Endothelial cell of umbilical vein (primary cell): ENCODE measurements around the gene NLRP4. TPM values are rescaled to one million over a fixed set of nuclear protein-coding genes. Genes with fewer than 3 reads are reported as not detected.

Experiments
- BruUV-seq: library from RNA; stranded (reverse); fragments of 400-500 nt; replicated peaks from 2 replicates; lab custom pipeline; 2021; lab: Mats Ljungman, UMichigan
- CTCF ChIA-PET: fragments of 300-600, 350-600 bp; sonication (Branson Sonifier 250); formaldehyde crosslinking; loops from one replicate; lab custom pipeline; 2021; ENCODE audit warnings: antibody characterized with exemption, inconsistent platforms; lab: Charles Lee
- POLR2A ChIA-PET: fragments of 300-600, 350-600 bp; sonication (Branson Sonifier 250); formaldehyde crosslinking; loops from one replicate; lab custom pipeline; 2021; ENCODE audit warnings: antibody characterized with exemption, inconsistent platforms; lab: Charles Lee
- DNase-seq: peaks from one replicate; pipeline ENCODE4 v3.0.0-alpha.2; 2011; ENCODE audit warnings: low read depth, low spot score
- FAIRE-seq: peaks from 2 replicates; lab custom pipeline; 2011; peaks lifted over from hg19 to GRCh38; lab: Jason Lieb, UNC
- H2AFZ ChIP-seq: 2 replicates; pipeline ENCODE4 v1.6.0; 2012; ENCODE audit warnings: low read depth, low read length, control low read depth, inconsistent platforms
- H3K27ac ChIP-seq: 2 replicates; pipeline ENCODE4 v1.5.1; 2011; ENCODE audit warnings: low read depth, mild to moderate bottlenecking, control low read depth, low read length, moderate library complexity; ENCODE audit not compliant: insufficient read depth
- H3K27me3 ChIP-seq, 2 experiments: 2 replicates each; pipeline versions ENCODE4 v1.6.0 to v1.6.1; 2011; ENCODE audit warnings: low read length in 2 of 2, mixed read lengths in 1 of 2; ENCODE audit not compliant: control insufficient read depth in 2 of 2, insufficient read depth in 2 of 2
- H3K36me3 ChIP-seq, 2 experiments: 2 replicates in 1 of 2; 3 replicates in 1 of 2; pipeline ENCODE4 v1.5.1; 2011; ENCODE audit warnings: low read length in 2 of 2, mild to moderate bottlenecking in 1 of 2, moderate library complexity in 1 of 2; ENCODE audit not compliant: control insufficient read depth in 2 of 2, insufficient read depth in 2 of 2; ENCODE audit errors: extremely low read depth in 1 of 2
- H3K4me1 ChIP-seq: 3 replicates; pipeline ENCODE4 v1.5.1; 2011; ENCODE audit warnings: mild to moderate bottlenecking, low read length; ENCODE audit not compliant: control insufficient read depth, insufficient read depth; ENCODE audit errors: extremely low read depth
- H3K4me2 ChIP-seq: 2 replicates; pipeline ENCODE4 v1.6.1; 2011; ENCODE audit warnings: low read length, control low read depth, mixed read lengths; ENCODE audit not compliant: insufficient read depth
- H3K4me3 ChIP-seq, 3 experiments: fragments of 200-600 bp in 1 of 3; sonication (generic), shearing (Covaris generic) in 1 of 3; replicated peaks in 1 of 3; 2 replicates each; pipeline ENCODE4 v1.5.1; 2011 to 2016; ENCODE audit warnings: control low read depth in 3 of 3, low read length in 3 of 3, mild to moderate bottlenecking in 2 of 3, inconsistent platforms in 1 of 3, low read depth in 1 of 3, moderate library complexity in 1 of 3; ENCODE audit not compliant: insufficient read depth in 1 of 3
- H3K79me2 ChIP-seq: 2 replicates; pipeline ENCODE4 v1.6.0; 2012; ENCODE audit warnings: low read length, inconsistent platforms; ENCODE audit not compliant: control insufficient read depth, insufficient read depth
- H3K9ac ChIP-seq: replicated peaks from 2 replicates; pipeline ENCODE3; 2011; ENCODE audit warnings: low read length, control low read depth; ENCODE audit not compliant: insufficient read depth; ENCODE audit errors: extremely low read depth
- H3K9me1 ChIP-seq: replicated peaks from 3 replicates; pipeline ENCODE4 v1.6.0; 2011; ENCODE audit warnings: mild to moderate bottlenecking, low read length; ENCODE audit not compliant: control insufficient read depth, insufficient read depth; ENCODE audit errors: extremely low read depth
- H3K9me3 ChIP-seq: replicated peaks from 2 replicates; pipeline ENCODE4 v1.5.1; 2012; ENCODE audit warnings: low read length, inconsistent platforms; ENCODE audit not compliant: control insufficient read depth, insufficient read depth
- H4K20me1 ChIP-seq: replicated peaks from 2 replicates; pipeline ENCODE3; 2011; ENCODE audit warnings: mild to moderate bottlenecking, low read length; ENCODE audit not compliant: control insufficient read depth, insufficient read depth; ENCODE audit errors: extremely low read depth
- EZH2 ChIP-seq: IDR thresholded peaks from 2 replicates; pipeline ENCODE4 v1.6.1; 2012; ENCODE audit warnings: borderline replicate concordance, low read depth, mild to moderate bottlenecking, moderate library complexity, low read length, inconsistent platforms; ENCODE audit not compliant: severe bottlenecking
- FOS ChIP-seq: IDR thresholded peaks from 2 replicates; pipeline ENCODE4 v1.6.1; 2011; ENCODE audit warnings: mild to moderate bottlenecking, low read length, moderate library complexity, borderline replicate concordance; ENCODE audit not compliant: insufficient read depth
- GATA2 ChIP-seq: IDR thresholded peaks from 2 replicates; pipeline ENCODE4 v1.7.0; 2011; ENCODE audit warnings: low read depth, mild to moderate bottlenecking, moderate library complexity, mixed read lengths, low read length; ENCODE audit not compliant: insufficient read length, insufficient read depth
- JUN ChIP-seq: IDR thresholded peaks from 2 replicates; pipeline ENCODE4 v1.6.1; 2011; ENCODE audit warnings: borderline replicate concordance, low read depth; ENCODE audit not compliant: insufficient read length, insufficient read depth
- MYC ChIP-seq: IDR thresholded peaks from one replicate; pipeline ENCODE4 v1.6.1; 2011; ENCODE audit warnings: mild to moderate bottlenecking, low read depth, low read length
- POLR2A ChIP-seq: IDR thresholded peaks from 2 replicates; pipeline ENCODE4 v1.6.1; 2012; ENCODE audit warnings: low read depth, mild to moderate bottlenecking, control low read depth, low read length
- POLR2AphosphoS5 ChIP-seq: IDR thresholded peaks from 2 replicates; pipeline ENCODE4 v1.6.1; 2012; ENCODE audit warnings: low read depth, mild to moderate bottlenecking, control low read depth, low read length, moderate library complexity; ENCODE audit not compliant: insufficient read depth
- dilution Hi-C: fragments of 300-500 bp; cut with MboI; formaldehyde crosslinking; loops from one replicate; pipeline ENCODE4 v1.15.0; 2019; ENCODE audit warnings: low sequenced_read_pairs; ENCODE audit not compliant: extremely low pct_ligation_motif_present
- intact Hi-C: fragments of 100-400 bp; cut with micrococcal nuclease; formaldehyde crosslinking; loops from one replicate; pipeline ENCODE4 v1.10.0; 2022
- polyA plus RNA-seq, 4 experiments: library from polyadenylated mRNA; depleted of rRNA in 3 of 4; stranded (reverse) in 3 of 4; unstranded in 1 of 4; fragments of >200 nt; gene quantifications; 2 replicates each; pipeline versions ENCODE4 v1.2.1 to v1.2.3, GENCODE V29; 2011 to 2012; ENCODE audit warnings: missing spikeins in 1 of 4
- total RNA-seq: library from RNA; stranded (reverse); gene quantifications from 2 replicates; pipeline ENCODE4 v1.2.3, GENCODE V29; 2021
- TF ChIP-seq, protein P1 (sequence below): IDR thresholded peaks from 2 replicates; pipeline ENCODE4 v1.6.1; 2011; ENCODE audit not compliant: insufficient read depth, insufficient read length
- TF ChIP-seq, protein P2 (sequence below), 2 donors: IDR thresholded peaks; 1 replicate in 1 of 2; 2 replicates in 1 of 2; pipeline ENCODE4 v1.5.1; 2011; ENCODE audit warnings: low read length in 2 of 2, mild to moderate bottlenecking in 2 of 2, moderate library complexity in 2 of 2, control low read depth in 1 of 2, inconsistent platforms in 1 of 2, low read depth in 1 of 2; ENCODE audit not compliant: insufficient read depth in 1 of 2; ENCODE audit errors: extremely low read depth in 1 of 2

Gene NLRP4
- total and polyA plus RNA-seq, 2 donors (not counting 3 experiments of a cell fraction or from before 2014, with no cell fraction given), result not detected

DNA sequence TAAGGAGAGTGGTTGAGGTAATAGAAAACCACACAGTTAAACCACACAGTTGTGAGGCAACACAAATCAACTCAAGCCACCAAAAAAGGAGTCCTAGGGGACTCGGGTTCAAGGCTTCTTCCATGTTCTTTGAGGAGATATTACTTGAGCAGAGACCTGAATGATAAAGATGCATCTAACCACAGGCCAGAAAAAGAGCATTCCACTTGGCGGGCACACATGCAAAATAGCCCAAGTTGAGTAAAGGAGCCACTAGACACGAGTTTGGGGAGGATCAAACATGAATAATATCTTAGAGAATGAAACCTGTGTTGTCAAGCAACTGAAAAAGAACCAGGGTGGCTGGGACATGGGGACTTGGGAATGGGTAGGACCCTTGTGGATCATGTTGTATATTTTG is 30.2 kb downstream of the NLRP4 start:
- Histone ChIP-seq H3K27ac (no peak overlapping the region), H4K20me1 (no peaks in the 10 kb centered on the region), H3K9me3 (peaks cover 9% of the 10 kb centered on the region), H3K36me3 (no peaks in the 10 kb centered on the region), H3K79me2 (no peaks in the 10 kb centered on the region), H3K9me1 (no peaks in the 10 kb centered on the region), H3K27me3 (no peaks in the 10 kb centered on the region), H3K4me1 (no peaks in the 10 kb centered on the region), H3K4me2 (no peak overlapping the region), H2AFZ (no peak overlapping the region), H3K4me3 (no peak overlapping the region), H3K9ac (no peak overlapping the region)
- intact Hi-C loops (no loop called here), dilution Hi-C loops (no loop called here)
- no peak for FAIRE-seq
- POLR2A ChIA-PET, result no interaction called here
- TF ChIP-seq, protein P1, sequence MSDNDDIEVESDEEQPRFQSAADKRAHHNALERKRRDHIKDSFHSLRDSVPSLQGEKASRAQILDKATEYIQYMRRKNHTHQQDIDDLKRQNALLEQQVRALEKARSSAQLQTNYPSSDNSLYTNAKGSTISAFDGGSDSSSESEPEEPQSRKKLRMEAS, result no peak
- TF ChIP-seq GATA2 (no peak), MYC (no peak), FOS (no peak), POLR2A (no peak), JUN (no peak), EZH2 (no peak), POLR2AphosphoS5 (no peak)
- TF ChIP-seq, protein P2, sequence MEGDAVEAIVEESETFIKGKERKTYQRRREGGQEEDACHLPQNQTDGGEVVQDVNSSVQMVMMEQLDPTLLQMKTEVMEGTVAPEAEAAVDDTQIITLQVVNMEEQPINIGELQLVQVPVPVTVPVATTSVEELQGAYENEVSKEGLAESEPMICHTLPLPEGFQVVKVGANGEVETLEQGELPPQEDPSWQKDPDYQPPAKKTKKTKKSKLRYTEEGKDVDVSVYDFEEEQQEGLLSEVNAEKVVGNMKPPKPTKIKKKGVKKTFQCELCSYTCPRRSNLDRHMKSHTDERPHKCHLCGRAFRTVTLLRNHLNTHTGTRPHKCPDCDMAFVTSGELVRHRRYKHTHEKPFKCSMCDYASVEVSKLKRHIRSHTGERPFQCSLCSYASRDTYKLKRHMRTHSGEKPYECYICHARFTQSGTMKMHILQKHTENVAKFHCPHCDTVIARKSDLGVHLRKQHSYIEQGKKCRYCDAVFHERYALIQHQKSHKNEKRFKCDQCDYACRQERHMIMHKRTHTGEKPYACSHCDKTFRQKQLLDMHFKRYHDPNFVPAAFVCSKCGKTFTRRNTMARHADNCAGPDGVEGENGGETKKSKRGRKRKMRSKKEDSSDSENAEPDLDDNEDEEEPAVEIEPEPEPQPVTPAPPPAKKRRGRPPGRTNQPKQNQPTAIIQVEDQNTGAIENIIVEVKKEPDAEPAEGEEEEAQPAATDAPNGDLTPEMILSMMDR (IDR thresholded peaks at IDR 0.05; ENCODE audit: extremely low read depth in 1 of 2, insufficient read depth in 1 of 2, low read depth in 1 of 2, low read length in 2 of 2), result no peak
- BruUV-seq, result no TSS peak
- no peak for DNase-seq
- CTCF ChIA-PET, result no interaction called here
